Hepatocyte (in vitro differentiated cells): ENCODE data around the gene SH3GL2.

Experiments used
- EZH2 ChIP-seq: fragments of 200-600 bp; sonication (generic); IDR thresholded peaks from 2 replicates; pipeline ENCODE4 v1.6.1; 2016; ENCODE audit warnings: antibody characterized with exemption, mild to moderate bottlenecking, borderline replicate concordance
- TF ChIP-seq, protein P1 (sequence below): fragments of 200-600 bp; sonication (generic); IDR thresholded peaks from 2 replicates; pipeline ENCODE4 v1.5.1; 2016; ENCODE audit warnings: antibody characterized with exemption, mild to moderate bottlenecking; ENCODE audit not compliant: poor library complexity

GRCh38 chr9:17625644-17626388, 47.0 kb downstream of the SH3GL2 start:
- TF ChIP-seq, protein P1, sequence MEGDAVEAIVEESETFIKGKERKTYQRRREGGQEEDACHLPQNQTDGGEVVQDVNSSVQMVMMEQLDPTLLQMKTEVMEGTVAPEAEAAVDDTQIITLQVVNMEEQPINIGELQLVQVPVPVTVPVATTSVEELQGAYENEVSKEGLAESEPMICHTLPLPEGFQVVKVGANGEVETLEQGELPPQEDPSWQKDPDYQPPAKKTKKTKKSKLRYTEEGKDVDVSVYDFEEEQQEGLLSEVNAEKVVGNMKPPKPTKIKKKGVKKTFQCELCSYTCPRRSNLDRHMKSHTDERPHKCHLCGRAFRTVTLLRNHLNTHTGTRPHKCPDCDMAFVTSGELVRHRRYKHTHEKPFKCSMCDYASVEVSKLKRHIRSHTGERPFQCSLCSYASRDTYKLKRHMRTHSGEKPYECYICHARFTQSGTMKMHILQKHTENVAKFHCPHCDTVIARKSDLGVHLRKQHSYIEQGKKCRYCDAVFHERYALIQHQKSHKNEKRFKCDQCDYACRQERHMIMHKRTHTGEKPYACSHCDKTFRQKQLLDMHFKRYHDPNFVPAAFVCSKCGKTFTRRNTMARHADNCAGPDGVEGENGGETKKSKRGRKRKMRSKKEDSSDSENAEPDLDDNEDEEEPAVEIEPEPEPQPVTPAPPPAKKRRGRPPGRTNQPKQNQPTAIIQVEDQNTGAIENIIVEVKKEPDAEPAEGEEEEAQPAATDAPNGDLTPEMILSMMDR: no peak
- TF ChIP-seq EZH2: no peak
